ENCODE results near the gene MLLT1. TPM values are rescaled to one million over a fixed set of nuclear protein-coding genes. Genes with fewer than 3 reads are reported as not detected.

Gene MLLT1
- total RNA-seq, 4 donors from 2014 or later, result 5.9 to 103 (median 13.3) TPM

DNA sequence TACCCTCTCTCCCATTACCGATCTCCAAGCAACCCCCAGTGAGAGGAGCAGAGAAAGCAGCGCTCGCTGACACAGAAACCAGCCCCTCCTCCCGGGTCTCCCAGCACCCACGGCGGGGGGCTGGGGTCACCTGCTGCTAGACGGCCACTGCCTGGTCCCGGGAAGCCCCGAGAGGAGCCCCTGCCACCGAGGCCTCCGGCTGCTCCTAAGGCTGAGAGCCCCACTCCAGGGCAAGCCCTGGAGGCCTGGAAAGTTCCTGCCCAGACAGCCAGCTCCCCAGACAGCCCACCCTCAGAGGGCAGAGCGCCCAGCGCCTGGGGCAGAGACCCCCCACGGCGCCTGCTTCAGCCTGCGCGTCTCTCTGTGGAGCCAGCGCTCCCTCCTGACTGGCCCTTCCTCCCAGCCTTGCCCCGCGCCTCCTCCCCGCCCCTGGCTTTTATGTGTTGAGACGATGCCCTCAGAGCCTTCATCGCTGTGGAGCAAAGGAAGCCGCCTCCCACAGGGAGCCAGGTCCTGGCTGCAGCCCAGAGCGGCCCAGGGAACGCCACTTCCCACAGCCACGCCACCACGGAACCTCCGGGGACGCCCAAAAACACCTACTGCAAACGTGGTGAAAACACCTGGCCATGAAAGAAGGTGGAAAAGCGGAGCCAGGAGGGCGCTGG is 51.1 kb downstream of the MLLT1 start:
- Histone ChIP-seq H3K9me3 (no peaks in the 10 kb centered on the region), H3K36me3 (no peaks in the 10 kb centered on the region), H3K27me3 (no peaks in the 10 kb centered on the region), H3K4me3 (no peak overlapping the region), H3K27ac (peak overlapping the region in 1 of 2 donors; percentile 19), H3K4me1 (peaks cover 4 to 5% of the 10 kb centered on the region in 2 donors)
- peak in 1 of 2 donors; percentile 31 for DNase-seq
- TF ChIP-seq POLR2A (IDR thresholded peaks at IDR 0.05) (no peak), CTCF (IDR thresholded peaks at IDR 0.05) (no peak)
- intact Hi-C loops (cut with DNase I; ENCODE audit: low total_unique reads), result no loop called here

GRCh38 chr19:6227936-6228325 is 51.8 kb downstream of the MLLT1 start:
- Histone ChIP-seq H3K9me3 (no peaks in the 10 kb centered on the region), H3K4me1 (no peaks in the 10 kb centered on the region), H3K4me3 (no peak overlapping the region), H3K36me3 (no peaks in the 10 kb centered on the region), H3K27ac (no peak overlapping the region), H3K27me3 (no peaks in the 10 kb centered on the region)
- DNase-seq, result no peak
- no peak for TF ChIP-seq POLR2A (IDR thresholded peaks at IDR 0.05)
- no peak for TF ChIP-seq CTCF (IDR thresholded peaks at IDR 0.05)
- intact Hi-C loops (cut with DNase I; ENCODE audit: low total_unique reads), result no loop called here

GRCh38 chr19:6227156-6227935 is 52.4 kb downstream of the MLLT1 start:
- intact Hi-C loops (cut with DNase I; ENCODE audit: low total_unique reads), result no loop called here
- no peaks in the 10 kb centered on the region for H3K27me3 ChIP-seq
- no peaks in the 10 kb centered on the region for H3K4me1 ChIP-seq
- no peak overlapping the region for H3K27ac ChIP-seq
- DNase-seq, result no peak
- no peaks in the 10 kb centered on the region for H3K9me3 ChIP-seq
- H3K36me3 ChIP-seq, result no peaks in the 10 kb centered on the region
- no peak overlapping the region for H3K4me3 ChIP-seq
- TF ChIP-seq POLR2A (IDR thresholded peaks at IDR 0.05) (no peak), CTCF (IDR thresholded peaks at IDR 0.05) (no peak)

DNA sequence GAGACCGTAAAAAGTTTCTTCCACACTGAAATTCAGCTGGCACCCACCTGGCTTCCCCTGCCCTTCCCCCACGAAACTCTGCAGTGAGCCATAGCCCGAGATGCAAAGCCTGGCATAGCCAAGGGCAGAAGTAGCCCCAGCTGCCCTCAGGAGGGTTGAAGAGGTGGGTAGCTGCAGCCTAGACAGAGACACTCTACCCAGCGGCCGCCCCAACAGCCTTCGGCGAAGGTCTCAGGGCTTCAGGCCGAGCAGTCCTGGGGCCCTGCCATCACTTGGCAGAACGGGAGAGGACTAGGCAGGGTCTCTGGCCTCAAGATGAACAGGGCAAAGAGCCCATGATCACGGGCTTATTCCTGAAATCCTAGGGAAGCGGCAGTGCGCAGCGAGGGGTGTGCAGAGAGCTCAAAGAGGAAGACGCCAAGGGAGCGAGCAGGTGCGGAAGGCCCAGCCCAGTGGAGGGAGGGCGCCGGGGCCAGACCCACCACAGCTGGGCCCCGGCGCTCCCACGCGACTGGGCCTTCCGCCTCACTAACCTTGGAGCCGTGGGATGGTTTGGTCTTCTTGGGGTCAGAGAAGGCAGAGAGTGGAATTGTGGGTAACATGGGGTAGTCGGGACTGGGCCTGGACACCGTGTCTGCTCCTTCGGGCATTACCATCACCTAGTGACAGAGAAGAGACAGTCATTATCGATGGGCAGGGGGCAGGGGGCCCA is 53.2 kb downstream of the MLLT1 start:
- no peaks in the 10 kb centered on the region for H3K9me3 ChIP-seq
- no peak overlapping the region for H3K4me3 ChIP-seq
- no peak for TF ChIP-seq POLR2A (IDR thresholded peaks at IDR 0.05)
- TF ChIP-seq CTCF (IDR thresholded peaks at IDR 0.05), result no peak
- intact Hi-C loops (cut with DNase I; ENCODE audit: low total_unique reads), result no loop called here
- no peaks in the 10 kb centered on the region for H3K4me1 ChIP-seq
- DNase-seq, result no peak
- H3K27me3 ChIP-seq, result no peaks in the 10 kb centered on the region
- H3K27ac ChIP-seq, result no peak overlapping the region
- H3K36me3 ChIP-seq, result no peaks in the 10 kb centered on the region

DNA sequence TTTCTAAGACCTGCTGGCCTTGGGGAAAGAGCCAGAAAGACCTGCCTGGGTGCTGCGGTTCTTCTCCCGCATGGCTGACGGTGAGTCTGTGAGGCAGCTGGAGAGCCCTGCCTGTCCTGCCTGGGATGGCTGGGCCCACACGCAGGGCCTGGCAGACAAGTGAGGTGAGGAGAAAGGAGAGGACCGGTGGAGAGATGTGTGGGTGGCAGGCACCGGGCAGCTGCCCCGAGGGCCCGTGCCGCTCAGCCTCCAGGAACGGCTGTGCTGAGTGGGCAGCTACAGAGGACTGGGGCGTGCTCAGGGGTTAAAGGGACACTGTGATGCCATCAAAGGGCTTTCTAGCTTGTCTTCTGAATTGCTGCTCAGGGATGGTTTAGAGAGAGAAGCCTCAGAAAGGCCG is 53.8 kb downstream of the MLLT1 start:
- Histone ChIP-seq H3K36me3 (no peaks in the 10 kb centered on the region), H3K27me3 (no peaks in the 10 kb centered on the region), H3K9me3 (no peaks in the 10 kb centered on the region), H3K4me3 (no peak overlapping the region), H3K4me1 (no peaks in the 10 kb centered on the region), H3K27ac (no peak overlapping the region)
- TF ChIP-seq POLR2A (IDR thresholded peaks at IDR 0.05) (no peak), CTCF (IDR thresholded peaks at IDR 0.05) (no peak)
- no peak for DNase-seq
- intact Hi-C loops (cut with DNase I; ENCODE audit: low total_unique reads), result no loop called here

Data from uterus (tissue), 4 donors.